Measurements from ENCODE around the gene TADA2A. TPM values are rescaled to one million over a fixed set of nuclear protein-coding genes. Genes with fewer than 3 reads are reported as not detected.

Gene TADA2A
- total RNA-seq, 4 donors from 2014 or later = 11.5 to 28.1 (median 16.0) TPM

DNA sequence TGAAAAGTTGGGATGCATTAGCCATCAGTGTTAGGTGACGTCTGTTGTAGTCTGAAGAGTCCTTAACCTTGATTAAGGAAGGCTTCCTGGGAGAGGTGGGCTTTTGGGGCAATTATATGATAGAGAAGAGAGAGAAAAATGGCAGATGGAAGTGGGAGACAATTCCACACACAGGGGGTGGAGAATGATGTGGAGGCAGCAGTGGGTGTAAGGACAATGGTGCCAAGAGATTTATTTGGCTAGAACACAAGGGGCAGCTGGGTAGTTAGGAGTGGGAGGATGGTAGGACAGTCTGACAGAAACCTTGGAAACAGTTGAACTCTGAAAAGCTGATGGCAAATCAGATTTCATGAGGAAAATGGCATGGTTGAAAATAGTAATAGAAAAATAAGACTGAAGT is 72.3 kb downstream of the TADA2A start:
- no peak for TF ChIP-seq CTCF (IDR thresholded peaks at IDR 0.05)

DNA sequence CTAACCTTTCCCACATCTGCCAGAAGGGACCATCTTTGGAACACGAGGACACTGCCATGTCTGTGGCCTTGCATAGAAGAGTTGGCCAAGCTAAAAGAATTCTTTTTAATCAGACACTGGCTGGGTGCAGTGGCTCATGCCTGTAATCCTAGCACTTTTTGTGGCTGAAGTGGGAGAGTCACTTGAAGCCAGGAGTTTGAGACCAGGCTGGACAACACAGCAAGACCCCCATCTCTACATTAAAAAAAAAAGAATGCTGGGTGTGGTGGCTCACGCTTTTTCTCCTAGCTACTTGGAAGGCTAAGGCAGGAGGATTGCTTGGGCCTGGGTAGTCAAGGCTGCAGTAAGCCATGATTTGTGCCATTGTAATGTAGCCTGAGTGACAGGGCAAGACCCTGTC is 73.7 kb downstream of the TADA2A start:
- no peak for TF ChIP-seq CTCF (IDR thresholded peaks at IDR 0.05)
- no peak for ATAC-seq (ENCODE audit: low FRiP score)
- no peak for DNase-seq (ENCODE audit: low spot score)

More for the DNA sequence above, 72.3 kb downstream of the TADA2A start:
- ATAC-seq (ENCODE audit: low FRiP score) (no peak), DNase-seq (ENCODE audit: low spot score) (no peak)

GRCh38 chr17:37481001-37481665 is 74.4 kb downstream of the TADA2A start:
- ATAC-seq (ENCODE audit: low FRiP score) (no peak), DNase-seq (ENCODE audit: low spot score) (no peak)
- no peak for TF ChIP-seq CTCF (IDR thresholded peaks at IDR 0.05)

DNA sequence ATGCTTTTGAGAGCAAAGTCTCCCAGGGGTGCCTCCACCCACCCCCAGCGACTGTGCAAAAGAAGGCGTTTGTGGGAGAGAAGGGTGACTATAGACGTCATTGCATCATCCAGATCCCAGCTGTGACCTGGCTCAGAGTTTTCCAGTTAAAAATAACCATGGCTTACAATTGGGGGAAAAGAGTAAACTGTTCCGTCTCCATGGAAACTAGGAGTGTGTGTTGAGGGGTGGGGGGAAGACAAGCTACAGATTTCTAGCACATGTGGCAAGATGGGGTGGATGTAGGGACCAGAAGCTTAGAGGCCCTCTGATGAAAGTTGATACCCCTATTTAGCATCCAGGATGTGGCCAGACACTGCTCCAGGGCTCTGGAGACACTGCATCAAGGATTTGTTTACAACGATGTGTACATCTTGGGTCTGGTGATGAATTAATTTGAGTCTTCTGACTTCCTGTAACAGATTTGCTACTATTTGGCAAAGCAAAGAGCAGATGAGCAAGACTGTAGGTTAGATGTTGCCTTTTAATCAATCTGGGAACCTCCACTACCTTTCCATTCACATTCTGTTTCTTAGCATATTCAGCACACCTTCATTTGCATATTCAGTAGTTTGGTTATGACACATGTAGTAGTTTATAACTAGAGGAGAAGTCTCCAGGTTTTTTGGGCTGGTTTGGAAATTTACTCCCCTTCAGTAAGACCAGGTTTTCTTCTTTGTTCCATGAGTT is 76.8 kb downstream of the TADA2A start:
- no peak for TF ChIP-seq CTCF (IDR thresholded peaks at IDR 0.05)
- ATAC-seq (ENCODE audit: low FRiP score) = no peak

DNA sequence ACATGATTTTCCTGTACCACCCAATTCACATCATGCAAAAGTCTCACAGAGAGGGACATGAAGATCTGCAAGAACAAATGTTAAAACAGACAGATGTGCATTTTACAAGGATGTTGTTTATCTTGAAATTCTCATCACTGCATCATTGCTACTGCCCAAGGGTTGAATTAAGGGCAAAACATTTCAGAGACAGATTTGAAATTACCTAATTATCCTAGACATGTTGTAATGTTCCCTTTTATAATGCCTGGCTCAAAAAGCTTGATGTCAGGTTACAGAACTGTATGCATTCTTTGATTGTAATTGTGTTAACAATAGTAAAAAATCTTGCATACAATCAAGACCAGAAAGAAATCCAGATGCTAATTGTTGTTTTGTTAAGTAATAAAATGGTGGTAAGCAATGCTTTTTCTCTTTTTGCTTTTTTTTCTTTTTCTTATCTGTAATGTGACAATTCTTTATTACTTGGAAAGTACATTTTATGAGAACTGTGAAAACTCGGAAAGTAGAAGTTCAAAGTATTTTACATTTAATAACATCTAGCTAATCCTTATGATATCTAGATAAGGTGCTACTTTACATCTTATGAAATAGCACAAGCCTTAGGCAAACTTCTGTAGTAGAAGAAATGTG is 79.4 kb downstream of the TADA2A start:
- no peak for TF ChIP-seq CTCF (IDR thresholded peaks at IDR 0.05)
- DNase-seq (ENCODE audit: low spot score) (no peak), ATAC-seq (ENCODE audit: low FRiP score) (no peak)

More for the DNA sequence above, 76.8 kb downstream of the TADA2A start:
- no peak for DNase-seq (ENCODE audit: low spot score)

DNA sequence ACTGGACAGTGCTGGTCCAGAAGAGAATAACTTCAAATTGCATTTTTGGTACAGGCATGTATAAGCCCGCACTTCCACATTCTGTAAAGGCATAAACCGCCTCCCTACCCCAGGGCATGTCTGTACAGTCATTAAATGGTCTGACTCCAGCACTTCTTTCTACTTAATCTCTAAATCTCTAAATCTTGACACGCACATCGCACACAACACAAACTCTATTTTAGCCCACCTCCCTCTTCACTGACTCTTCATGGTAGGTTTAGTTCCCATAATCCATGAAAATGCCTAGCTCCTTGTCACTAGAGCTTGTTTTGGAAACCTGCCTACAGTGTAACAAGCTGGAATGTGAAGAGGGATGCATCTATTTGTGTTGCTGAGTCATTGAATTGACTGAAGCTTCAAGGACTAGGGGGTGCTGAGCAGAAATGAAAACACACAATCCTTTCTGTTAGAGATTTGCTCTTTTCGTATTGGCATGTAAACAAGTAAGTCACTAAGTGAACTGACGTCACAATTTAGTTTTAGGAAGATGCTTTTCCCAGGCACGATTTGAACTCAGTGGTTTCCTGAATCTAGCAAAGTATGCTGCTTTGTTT is 81.4 kb downstream of the TADA2A start:
- DNase-seq (ENCODE audit: low spot score) (no peak), ATAC-seq (ENCODE audit: low FRiP score) (peak; percentile 52)
- no peak for TF ChIP-seq CTCF (IDR thresholded peaks at IDR 0.05)
